Endometrial microvascular endothelial cells (primary cell): ENCODE data around the gene PACSIN3. TPM values are rescaled to one million over a fixed set of nuclear protein-coding genes. Genes with fewer than 3 reads are reported as not detected.
"Not testable (repeated sequence)": the region's sequence is repeated elsewhere in the genome, so short reads cannot be mapped to it uniquely, and the experiment has no call there.

Experiments used
- in situ Hi-C: cut with HindIII; loops from 2 replicates; pipeline ENCODE4 v1.10.0; 2017; ENCODE audit warnings: low sequenced_read_pairs, low pct_unique_long_range_greater_than_20kb; ENCODE audit errors: inconsistent ontology term
- total RNA-seq: library from RNA; depleted of rRNA; stranded (reverse); fragments of >200 nt; gene quantifications from one replicate; pipeline ENCODE4 v1.2.3, GENCODE V29; 2015; ENCODE audit errors: inconsistent ontology term

PACSIN3 gene
- total RNA-seq, 1 donor from 2014 or later: 12.0 TPM

DNA sequence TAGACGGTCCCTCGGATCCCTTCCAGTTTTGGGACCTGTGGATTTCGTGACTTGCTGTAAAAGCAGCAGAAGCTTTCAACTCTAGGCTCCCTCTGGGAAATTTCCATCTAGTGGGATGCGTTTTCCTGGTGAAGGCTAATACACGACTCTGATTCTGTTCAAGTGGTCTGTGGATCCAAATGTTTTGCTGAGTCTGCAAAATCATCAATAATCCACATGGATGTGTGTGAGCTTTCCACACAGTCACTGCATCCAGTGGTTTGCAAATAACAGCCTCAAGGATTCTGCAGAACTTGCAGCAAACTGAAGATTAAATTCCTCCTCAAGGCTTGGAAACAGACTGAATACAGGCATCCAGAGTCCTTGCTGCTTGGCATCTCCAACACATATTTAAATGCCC is 16.3 kb upstream of the PACSIN3 start:
- in situ Hi-C loops: no loop called here

DNA sequence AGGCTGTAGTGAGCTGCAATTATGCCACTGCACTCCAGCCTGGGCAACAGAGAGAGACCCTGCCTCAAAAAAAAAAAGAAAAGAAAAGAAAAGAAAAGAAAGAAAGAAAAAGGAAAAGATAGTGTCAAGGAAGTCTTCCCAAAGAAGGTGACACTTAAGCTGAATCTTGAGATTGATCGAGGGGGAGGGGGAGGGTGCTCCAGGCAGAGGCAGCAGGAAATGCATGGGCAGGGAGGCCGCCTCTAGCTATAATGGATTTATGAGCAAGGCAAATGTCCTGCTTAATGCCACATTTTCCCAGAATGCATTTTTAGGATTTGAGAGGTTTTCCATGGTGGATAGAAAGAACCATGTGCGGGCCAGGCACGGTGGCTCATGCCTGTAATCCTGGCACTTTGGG is 14.8 kb upstream of the PACSIN3 start:
- in situ Hi-C loops: no loop called here

DNA sequence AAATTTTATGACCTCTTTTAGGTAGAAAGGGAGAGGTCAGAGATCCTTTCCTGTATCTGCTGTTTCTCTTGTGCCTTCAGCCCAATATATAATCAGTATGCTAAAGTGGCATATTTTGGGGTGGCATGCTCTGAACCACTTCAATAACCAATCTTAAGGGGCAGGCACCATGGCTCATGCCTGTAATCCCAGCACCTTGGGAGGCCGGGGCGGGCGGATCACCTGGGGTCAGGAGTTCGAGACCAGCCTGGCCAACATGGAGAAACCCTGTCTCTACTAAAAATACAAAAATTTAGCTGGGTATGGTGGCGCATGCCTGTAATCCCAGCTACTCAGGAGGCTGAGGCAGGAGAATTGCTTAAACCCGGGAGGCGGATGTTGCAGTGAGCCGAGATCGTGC is 11.9 kb upstream of the PACSIN3 start:
- in situ Hi-C loops: not testable (repeated sequence)

DNA sequence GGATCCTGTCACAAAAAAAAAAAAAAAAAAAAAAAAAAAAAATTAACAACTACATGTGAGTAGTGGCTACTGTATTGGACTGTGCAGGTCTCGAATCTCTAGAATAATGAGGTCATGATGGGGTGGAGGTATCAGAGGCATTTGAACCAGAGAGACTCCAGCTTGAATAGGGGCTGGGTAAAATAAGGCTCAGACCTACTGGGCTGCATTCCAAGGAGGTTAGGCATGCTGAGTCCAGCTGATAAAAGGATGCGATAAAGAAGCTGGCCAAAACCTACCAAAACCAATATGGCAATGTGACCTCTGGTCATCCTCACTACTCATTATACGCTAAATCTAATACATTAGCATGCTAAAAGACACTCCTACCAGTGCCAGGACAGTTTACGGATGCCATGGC is 5.9 kb upstream of the PACSIN3 start:
- in situ Hi-C loops: no loop called here

DNA sequence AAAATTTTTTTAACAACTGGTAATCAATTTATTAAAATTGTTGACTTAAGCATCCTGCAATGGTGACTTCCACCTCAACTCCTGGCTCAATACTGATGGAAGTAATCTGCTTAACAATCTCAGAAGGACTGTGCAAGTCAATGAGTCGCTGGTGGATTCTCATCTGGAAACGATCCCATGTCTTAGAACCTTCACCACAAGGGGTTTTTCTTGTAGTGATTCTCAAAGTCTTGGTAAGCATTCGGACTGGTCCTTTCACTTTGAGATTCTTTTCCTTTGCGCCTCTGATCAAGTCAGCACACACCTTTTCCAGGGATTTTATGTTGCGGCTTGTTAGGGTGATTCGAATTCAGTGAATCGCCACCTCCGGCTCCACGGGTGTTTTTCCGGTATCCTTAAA is 4.9 kb upstream of the PACSIN3 start:
- in situ Hi-C loops: not testable (repeated sequence)

DNA sequence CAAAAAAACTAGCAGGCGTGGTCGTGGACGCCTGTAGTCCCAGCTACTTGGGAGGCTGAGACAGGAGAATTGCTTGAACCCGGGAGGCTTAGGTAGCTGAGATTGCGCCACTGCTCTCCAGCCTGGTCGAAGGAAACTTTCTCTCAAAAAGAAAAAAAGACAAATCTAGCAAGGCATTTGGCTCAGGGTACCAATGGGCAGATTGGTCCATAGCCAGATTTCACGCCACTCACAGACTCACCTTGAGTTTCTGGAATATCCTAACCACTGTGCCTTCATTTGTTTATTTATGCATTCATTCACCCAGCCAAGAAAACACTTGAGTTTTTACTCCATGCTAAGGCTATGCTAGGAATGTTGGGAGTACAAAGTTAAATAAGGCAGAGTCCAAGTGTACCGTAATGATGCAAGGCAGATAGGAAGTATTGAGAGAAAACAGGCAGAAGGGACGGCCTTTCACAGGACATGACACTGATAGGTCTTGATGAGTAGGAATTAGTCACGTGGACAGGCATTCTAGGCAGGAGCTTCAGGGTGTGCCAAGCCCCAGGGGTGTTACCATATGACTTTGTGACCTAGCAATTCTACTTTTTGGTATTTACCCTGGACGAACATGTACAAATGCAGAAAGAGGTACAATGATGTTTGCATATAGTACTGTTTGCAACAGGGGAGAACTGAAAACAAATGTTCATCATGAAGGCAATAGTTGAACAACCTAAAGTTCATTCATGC is 3.0 kb upstream of the PACSIN3 start:
- in situ Hi-C loops: no loop called here

DNA sequence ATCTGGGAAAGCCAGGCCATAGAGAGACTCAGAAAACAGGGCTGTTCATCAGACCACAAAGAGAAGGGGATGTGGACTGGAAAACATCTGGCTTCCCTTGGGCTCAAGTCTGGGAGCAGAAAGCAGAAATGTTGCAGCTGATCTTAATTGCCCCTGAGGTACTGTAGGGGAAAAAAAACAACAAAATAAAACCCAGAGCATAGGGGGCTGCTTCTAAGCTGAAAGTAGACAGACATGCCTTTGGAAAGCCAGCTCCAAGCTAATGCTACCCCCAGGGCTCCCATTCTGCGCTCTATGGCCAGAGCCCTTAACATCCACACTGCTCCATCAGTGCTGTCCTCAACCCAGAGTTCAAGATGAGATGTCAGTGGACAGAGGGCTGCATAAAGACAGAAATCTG is 2.0 kb upstream of the PACSIN3 start:
- in situ Hi-C loops: no loop called here

DNA sequence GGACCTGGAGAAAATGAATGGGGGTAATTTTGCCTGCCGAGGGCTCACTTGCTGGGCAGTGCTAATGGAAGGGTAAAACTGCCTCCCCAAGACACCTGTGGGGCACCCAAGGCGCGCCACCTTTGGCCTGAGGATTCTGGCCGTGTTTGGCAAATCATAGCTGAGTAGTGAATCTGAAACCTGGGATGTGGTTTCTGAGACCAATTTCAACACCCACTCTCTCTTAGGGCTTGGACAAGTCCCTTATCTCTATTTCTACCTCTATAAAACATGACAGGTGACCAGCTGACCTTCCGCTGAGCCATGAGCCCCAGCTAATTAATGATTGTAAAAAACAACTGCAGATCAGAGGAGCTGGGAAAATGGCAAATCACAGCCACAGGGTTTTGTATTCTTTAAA is 1.5 kb upstream of the PACSIN3 start:
- in situ Hi-C loops: no loop called here

DNA sequence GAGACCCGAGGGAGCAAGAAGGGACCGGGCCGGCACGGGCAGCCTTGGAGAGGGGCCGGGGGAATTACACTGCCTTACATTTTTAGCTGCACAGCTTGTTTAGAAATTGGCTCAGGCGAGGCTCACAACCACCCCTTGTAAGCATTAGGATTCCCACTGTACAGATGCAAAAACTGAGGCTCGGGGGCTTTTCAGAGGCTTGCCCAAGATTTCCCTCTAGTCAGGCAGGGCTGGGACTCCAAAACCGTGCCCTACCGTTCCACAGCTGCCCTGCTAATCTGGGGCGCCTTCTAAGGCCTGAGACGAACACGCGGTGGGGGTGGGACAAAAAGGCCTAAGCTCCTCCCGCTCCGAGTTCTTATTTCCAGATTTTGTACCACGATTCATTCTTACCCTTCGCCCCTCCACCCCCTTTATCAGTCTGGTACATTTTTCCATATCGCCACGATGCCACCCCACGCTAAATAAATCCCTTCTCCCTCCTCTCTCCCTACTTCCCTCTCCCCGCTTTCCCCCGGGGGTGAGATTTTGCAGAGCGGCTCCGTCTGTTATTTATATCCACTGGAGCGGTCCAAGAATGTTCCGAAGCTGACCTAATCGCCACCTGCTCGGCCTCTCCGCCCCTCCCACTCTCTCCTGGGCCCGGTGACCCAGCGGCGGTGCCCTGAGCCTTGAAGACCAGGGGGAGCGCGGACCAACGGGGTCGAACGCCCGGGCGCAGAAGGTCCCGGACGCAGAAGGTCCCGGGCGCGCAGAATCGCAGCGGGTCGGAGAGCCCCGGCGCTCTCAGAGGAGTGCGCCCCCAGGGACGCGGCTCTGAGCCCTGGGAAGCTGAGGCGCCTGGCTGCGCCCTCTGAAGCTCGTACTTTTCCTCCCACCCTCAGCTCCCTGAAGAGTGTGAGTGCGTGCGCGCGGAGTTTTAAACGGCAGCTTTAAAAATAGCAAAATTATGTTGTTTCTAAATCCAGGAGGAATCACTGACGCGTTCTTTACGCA is 764 bp upstream of the PACSIN3 start:
- in situ Hi-C loops: no loop called here

DNA sequence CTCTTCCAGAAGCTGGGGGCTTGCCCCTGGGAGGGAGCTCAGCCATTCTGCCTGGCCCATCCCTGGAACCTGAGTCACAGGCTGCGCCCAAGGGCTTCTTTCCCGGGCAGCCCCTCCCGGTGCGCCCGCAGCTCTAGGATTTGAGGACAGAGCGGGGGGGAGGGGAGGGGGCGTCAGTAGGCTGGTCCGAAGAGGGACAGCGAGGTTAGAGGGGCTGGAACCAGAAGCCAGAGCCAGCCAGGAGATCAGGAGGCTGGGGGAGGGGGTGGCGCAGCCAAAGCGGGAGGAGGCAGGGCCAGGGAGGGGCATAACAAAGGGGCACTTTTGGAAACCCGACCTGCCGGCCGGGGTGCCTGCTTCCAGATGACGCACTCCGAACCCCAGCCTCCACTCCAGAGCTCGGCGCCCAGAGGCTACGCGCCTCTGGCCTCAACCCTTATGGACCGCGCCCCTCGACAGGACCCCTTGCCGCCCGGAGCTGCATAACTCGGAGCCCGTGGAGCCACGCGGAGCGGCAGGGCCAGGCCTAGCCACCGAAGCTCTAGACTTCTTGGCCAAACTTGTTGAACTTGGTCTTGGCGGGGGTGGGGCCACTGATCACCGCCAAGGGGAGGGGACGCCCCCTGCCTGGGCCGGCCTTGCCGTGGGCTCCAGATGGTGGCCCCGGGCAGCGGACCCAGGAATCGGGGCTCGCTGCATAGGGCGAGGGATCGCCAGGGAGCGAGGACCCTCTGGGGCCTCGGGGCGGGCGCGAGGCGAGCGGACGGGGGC is 744 bp downstream of the PACSIN3 start:
- in situ Hi-C loops: no loop called here

DNA sequence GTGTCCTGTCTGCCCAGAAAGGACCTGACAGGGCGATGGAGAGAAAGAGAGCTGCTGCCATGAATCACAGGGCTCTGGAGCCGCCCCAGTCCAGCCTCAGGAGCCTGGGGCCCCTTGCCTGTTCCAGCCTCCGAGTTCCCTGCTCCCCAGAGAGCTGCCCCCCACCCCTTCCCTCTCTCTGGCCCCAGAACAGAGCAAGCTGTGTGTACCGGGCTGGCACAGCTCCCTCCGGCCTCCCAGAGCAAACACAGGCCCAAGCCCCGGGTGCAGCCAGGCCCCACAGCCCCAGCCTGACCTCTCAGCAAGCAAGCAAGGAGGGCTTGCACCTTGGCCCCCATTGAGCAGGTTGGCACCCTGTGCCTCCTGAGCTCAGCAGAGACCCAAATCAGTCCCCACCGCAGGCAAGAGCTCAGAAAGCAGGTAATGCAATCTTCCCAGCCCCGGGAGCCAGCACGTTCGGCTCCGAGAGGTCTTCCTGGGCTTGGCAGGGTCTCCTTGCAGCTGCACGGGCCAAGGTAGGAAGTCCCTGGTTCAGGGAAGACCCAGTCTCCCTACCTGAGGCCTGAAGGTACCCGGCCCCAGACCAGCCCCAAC is 1.4 kb downstream of the PACSIN3 start:
- in situ Hi-C loops: no loop called here

DNA sequence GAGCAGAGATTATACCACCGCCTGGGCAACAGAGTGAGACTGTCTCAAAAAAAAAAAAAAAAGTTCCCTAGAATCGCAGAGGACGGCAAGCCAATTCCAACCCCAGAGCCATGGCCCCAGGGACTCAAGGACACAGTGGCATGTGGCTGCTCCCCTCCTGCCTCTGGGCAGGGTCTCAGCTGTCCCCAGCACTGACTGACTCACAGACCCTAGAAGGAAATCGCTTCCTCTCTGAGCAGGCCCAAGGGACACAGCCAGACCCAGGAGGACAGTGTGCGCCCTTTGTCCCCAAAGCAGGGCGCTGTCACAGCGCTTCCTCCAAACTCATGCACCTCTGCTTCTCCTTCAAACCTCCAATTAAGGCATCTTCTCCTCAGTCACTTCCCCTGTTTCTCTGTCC is 2.3 kb downstream of the PACSIN3 start:
- in situ Hi-C loops: no loop called here

DNA sequence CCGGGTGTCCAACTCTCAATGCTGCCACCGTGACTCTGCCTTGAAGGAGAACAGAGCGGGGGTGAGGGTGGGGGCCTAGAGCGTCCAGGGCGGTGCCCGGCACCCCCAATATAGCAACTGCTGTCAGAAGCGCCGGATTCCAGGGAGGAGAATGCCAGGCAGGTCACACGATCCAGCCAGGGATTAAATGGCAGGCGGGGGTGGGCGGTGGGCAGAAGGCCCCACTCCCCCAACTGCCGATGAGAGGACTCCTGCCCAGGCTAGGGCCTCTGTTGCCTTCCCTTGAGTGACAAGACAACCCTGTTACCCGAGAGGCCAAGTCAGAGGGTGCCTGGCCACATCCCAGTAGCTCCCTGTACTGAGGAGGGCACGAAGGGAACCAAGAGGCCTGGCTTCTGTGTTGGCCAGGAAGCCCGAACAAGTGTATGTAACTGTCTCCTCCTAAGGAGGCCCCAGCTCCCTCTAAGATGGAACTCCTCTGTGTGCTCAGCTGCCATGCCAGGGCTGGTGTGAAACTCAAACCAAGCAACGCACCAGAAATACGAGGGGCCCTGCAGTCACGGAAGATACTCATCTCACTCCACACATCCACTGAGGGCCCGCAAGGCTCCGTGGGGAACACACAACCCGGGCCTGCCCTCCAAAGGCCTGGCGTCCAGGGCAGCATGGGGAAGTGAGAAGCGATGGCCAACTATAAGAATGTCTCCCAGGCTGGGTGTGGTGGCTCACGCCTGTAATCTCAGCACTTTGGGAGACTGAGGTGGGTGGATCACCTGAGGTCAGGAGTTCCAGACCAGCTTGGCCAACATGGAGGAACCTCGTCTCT is 3.0 kb downstream of the PACSIN3 start:
- in situ Hi-C loops: no loop called here

DNA sequence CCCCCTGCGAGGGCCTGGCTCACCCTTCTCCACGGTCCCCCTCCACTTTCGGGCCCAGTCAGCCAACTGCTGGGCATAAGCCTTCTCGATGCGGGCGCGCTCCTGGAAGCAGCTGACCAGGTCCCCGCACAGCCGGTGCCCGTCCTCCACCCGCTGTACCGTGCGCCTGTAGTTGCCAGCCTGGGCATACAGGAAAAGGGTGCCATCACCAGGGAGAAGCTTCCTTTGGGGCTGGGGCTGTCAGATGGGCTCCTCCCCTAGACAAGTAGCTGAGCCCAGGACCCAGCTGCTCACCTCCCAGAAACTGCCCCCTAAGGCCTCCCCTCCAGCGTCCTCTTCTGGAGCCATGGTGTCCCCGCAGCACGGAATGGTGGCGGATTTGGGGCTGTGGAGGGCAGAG is 3.9 kb downstream of the PACSIN3 start:
- in situ Hi-C loops: no loop called here

DNA sequence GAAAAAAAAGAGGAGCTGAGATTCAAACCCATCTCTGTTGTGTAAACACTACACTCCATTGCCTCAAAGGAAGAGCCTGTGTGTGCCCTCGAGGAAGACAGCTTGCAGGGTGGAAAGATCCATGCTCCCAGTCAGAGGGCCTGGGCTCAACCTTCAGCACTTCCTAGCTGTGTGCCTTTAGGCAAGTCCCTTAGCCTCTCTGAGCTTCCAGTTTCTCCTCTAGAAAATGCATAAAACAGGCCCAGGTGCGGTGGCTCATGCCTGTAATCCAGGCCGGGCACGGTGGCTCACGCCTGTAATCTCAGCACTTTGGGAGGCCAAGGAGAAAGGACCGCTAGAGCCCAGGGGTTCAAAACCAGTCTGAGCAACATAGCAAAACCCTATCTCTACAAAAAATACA is 5.0 kb downstream of the PACSIN3 start:
- in situ Hi-C loops: no loop called here

DNA sequence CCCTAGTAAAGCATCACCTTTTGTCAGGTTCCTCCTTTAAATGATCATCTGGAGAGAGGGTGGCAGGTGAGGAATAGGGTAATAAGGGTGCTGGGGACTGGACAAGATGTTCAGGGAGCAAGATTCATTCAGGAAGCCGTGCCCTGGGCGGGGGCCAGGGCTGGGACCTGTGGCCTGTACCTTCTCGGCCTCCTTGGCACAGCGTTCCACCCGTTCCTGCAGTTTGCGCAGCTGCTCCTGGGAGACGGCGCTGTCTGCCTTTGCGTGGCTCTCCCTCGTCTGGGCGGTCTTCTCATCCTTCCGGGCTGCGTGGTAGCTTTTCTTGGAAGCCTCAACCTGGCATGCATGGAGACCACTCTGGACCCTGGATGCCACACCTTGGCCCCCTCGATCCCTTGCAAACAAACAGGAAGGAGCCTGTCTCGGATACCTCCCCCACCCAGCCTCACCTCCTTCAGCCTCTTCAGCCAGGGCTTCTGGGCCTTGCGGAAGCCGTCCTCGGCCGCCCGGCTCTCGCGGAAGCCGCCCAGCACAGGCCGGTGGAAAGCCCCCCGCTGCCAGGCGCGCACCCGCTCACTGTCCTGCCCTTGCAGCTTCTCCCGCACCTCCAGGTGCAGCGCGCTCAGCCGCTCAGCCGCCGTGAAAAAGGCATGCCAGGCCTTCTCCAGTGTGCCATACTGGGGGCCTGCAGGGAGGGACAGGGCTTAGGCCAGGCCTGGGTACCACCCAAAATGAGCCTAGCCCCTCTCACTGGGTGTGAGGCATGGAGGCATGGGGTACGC is 6.0 kb downstream of the PACSIN3 start:
- in situ Hi-C loops: no loop called here

DNA sequence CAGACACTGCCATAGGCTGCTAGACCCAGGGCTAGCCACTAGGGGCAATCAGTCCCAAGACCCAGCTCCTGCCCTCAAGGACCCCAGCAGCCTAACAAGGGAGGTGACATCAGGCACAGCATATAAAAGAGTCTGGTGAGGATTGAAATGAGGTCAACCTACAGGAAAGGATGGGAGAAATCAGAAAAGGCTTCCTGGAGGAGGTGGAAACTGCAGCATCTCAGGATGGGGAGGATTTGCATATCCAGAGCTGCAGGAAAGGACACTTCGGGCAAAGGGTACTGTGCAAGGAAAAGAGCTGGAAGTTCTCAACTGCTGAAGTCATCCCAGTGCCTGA is 6.6 kb downstream of the PACSIN3 start:
- in situ Hi-C loops: no loop called here
